HepG2 (cell line): ENCODE data around the gene FKBP5. TPM values are rescaled to one million over a fixed set of nuclear protein-coding genes. Genes with fewer than 3 reads are reported as not detected.

Experiments
- ATAC-seq: fragments of 200-7000 bp; cut with Tn5 transposase; 3 replicates; pipeline ENCODE4 v1.9.1; 2020; ENCODE audit warnings: mild to moderate bottlenecking, moderate library complexity
- BruUV-seq: library from RNA; stranded (reverse); fragments of 400-500 nt; replicated peaks from 2 replicates; lab custom pipeline; 2021; lab: Mats Ljungman, UMichigan
- CTCF ChIA-PET: fragments of 300-600 bp; formaldehyde crosslinking; extraction: SDS; loops from one replicate; lab custom pipeline; 2021; ENCODE audit warnings: low total read pairs, inconsistent platforms, low intra/inter-chr PET ratio; lab: Yijun Ruan, JAX
- POLR2A ChIA-PET: fragments of 350-600 bp; sonication (Branson Sonifier 250); formaldehyde crosslinking; loops from one replicate; lab custom pipeline; 2020; ENCODE audit warnings: antibody characterized with exemption, inconsistent platforms; lab: Yijun Ruan, JAX
- DNase-seq: peaks from one replicate; pipeline ENCODE4 v3.0.0-alpha.2; 2015; ENCODE audit warnings: low spot score
- FAIRE-seq: peaks from 3 replicates; lab custom pipeline; 2011; peaks lifted over from hg19 to GRCh38; lab: Jason Lieb, UNC
- H2AFZ ChIP-seq: one replicate; pipeline ENCODE4 v1.6.1; 2011; ENCODE audit warnings: low read length, inconsistent platforms
- H3K27ac ChIP-seq: fragments of 300-600 bp; 3 replicates; pipeline ENCODE4 v1.8.0; 2011; ENCODE audit warnings: mixed run types, mild to moderate bottlenecking, mixed read lengths, low read length, inconsistent platforms; ENCODE audit not compliant: insufficient read depth; ENCODE audit errors: extremely low read length
- H3K27me3 ChIP-seq, 2 experiments: fragments of 200-600 bp in 1 of 2; 2 replicates in 1 of 2; 3 replicates in 1 of 2; pipeline versions ENCODE4 v1.6.0 to v1.8.0; 2011; ENCODE audit warnings: low read length in 2 of 2, mild to moderate bottlenecking in 2 of 2, moderate library complexity in 2 of 2, inconsistent platforms in 1 of 2; ENCODE audit not compliant: insufficient read depth in 2 of 2, control insufficient read depth in 1 of 2
- H3K36me3 ChIP-seq, 2 experiments: fragments of 200-600 bp in 1 of 2; replicated peaks in 1 of 2; 2 replicates in 1 of 2; 3 replicates in 1 of 2; pipeline versions ENCODE4 v1.5.1 to v1.8.0; 2011; ENCODE audit warnings: low read length in 2 of 2, inconsistent platforms in 1 of 2; ENCODE audit not compliant: insufficient read depth in 2 of 2, control insufficient read depth in 1 of 2
- H3K4me1 ChIP-seq: 2 replicates; pipeline ENCODE4 v1.5.1; 2012; ENCODE audit warnings: low read length, inconsistent platforms; ENCODE audit not compliant: insufficient read depth
- H3K4me2 ChIP-seq: 2 replicates; pipeline ENCODE4 v1.6.0; 2011; ENCODE audit warnings: low read depth, low read length, inconsistent platforms
- H3K4me3 ChIP-seq, 3 experiments: fragments of 200-600 bp in 1 of 3; sonication (generic), shearing (Covaris generic) in 1 of 3; replicated peaks in 1 of 3; 2 replicates each; pipeline ENCODE4 v1.5.1; 2011 to 2016; ENCODE audit warnings: low read length in 3 of 3, inconsistent platforms in 2 of 3, low read depth in 2 of 3, mild to moderate bottlenecking in 2 of 3, control low read depth in 1 of 3, mixed read lengths in 1 of 3; ENCODE audit not compliant: insufficient read depth in 1 of 3
- H3K79me2 ChIP-seq: one replicate; pipeline ENCODE4 v1.6.1; 2011; ENCODE audit warnings: low read length, inconsistent platforms; ENCODE audit not compliant: insufficient read depth
- H3K9ac ChIP-seq: 2 replicates; pipeline ENCODE4 v1.6.0; 2011; ENCODE audit warnings: mild to moderate bottlenecking, low read depth, low read length, inconsistent platforms; ENCODE audit not compliant: insufficient read depth
- H3K9me3 ChIP-seq: 2 replicates; pipeline ENCODE4 v1.5.1; 2012; ENCODE audit warnings: mild to moderate bottlenecking, low read length
- H4K20me1 ChIP-seq: 2 replicates; pipeline ENCODE4 v1.6.0; 2011; ENCODE audit warnings: inconsistent platforms, mild to moderate bottlenecking, low read length, moderate library complexity; ENCODE audit not compliant: insufficient read depth
- CCAR2 ChIP-seq: fragments of 200-400 bp; formaldehyde crosslinking; optimal IDR thresholded peaks from 2 replicates; pipeline ENCODE3; 2018; ENCODE audit warnings: low read depth, mild to moderate bottlenecking, low read length, moderate library complexity
- ZNF615 ChIP-seq: sonication (generic); formaldehyde crosslinking; IDR thresholded peaks from 2 replicates; pipeline ENCODE4 v1.5.0; 2020; ENCODE audit warnings: mild to moderate bottlenecking, missing genetic modification reagents, borderline replicate concordance
- WGBS: methylation state at CpG from one replicate; pipeline ENCODE4 v1.1.6; 2017; ENCODE audit warnings: low lambda C conversion rate; 5-methylcytosine and 5-hydroxymethylcytosine counted together
- in situ Hi-C: cut with HindIII; loops from 2 replicates; pipeline ENCODE4 v1.10.0; 2017; ENCODE audit warnings: low pct_unique_long_range_greater_than_20kb; ENCODE audit not compliant: extremely low pct_ligation_motif_present
- intact Hi-C: fragments of 100-400 bp; cut with micrococcal nuclease; formaldehyde crosslinking; loops from one replicate; pipeline ENCODE4 v1.10.0; 2022; ENCODE audit not compliant: unreplicated experiment
- polyA plus RNA-seq, 8 experiments: library from polyadenylated mRNA; depleted of rRNA in 3 of 8; stranded (reverse) in 7 of 8; unstranded in 1 of 8; fragments of >200 nt; fragmentation: Illumina TruSeq in 4 of 8; extraction: Trizol in 4 of 8; gene quantifications; 2 replicates each; pipeline versions ENCODE4 v1.2.1 to v1.2.3, GENCODE V29; 2011 to 2016; ENCODE audit warnings: low read depth in 4 of 8, missing spikeins in 1 of 8, mixed read lengths in 1 of 8; ENCODE audit not compliant: insufficient read depth in 1 of 8
- total RNA-seq, 5 experiments: library from RNA; depleted of rRNA; stranded (reverse); fragments of >200 nt; fragmentation: Illumina TruSeq; extraction: Trizol; gene quantifications; 2 replicates each; pipeline ENCODE4 v1.2.3, GENCODE V29; 2016; ENCODE audit warnings: low read depth in 1 of 5
- TF ChIP-seq, protein P1 (sequence below): fragments of 450-650 bp; IDR thresholded peaks from 2 replicates; pipeline ENCODE4 v1.6.1; 2017

Gene FKBP5
- total and polyA plus RNA-seq, 2 of the 13 experiments (the other 11 are each of a cell fraction or from before 2014, with no cell fraction given) = 8.0 to 17.4 TPM

GRCh38 chr6:35596448-35597442, 92.0 kb downstream of the FKBP5 start:
- H3K79me2 ChIP-seq = no peaks in the 10 kb centered on the region
- in situ Hi-C loops = no loop called here
- H4K20me1 ChIP-seq = no peaks in the 10 kb centered on the region
- H3K27ac ChIP-seq = no peak overlapping the region
- BruUV-seq = no TSS peak
- no peak overlapping the region for H3K9ac ChIP-seq
- intact Hi-C loops = no loop called here
- peaks cover 2 to 23% of the 10 kb centered on the region in 2 experiments; a peak in 3 of 5 replicates for H3K36me3 ChIP-seq
- no peak overlapping the region for H3K4me3 ChIP-seq
- H3K4me1 ChIP-seq = peaks cover 15% of the 10 kb centered on the region
- ATAC-seq (no peak), DNase-seq (no peak), FAIRE-seq (no peak)
- no peaks in the 10 kb centered on the region for H3K9me3 ChIP-seq
- WGBS = 92% methylated on average over 8 of the region's 8 CpGs
- H3K27me3 ChIP-seq = no peaks in the 10 kb centered on the region
- TF ChIP-seq CCAR2 = no peak
- no peak for TF ChIP-seq ZNF615 (CRISPR knock-in tag)
- no peak overlapping the region for H3K4me2 ChIP-seq
- ChIA-PET CTCF (no interaction called here), POLR2A (no interaction called here)
- H2AFZ ChIP-seq = no peak overlapping the region

- no TSS peak for BruUV-seq
- TF ChIP-seq, protein P1, sequence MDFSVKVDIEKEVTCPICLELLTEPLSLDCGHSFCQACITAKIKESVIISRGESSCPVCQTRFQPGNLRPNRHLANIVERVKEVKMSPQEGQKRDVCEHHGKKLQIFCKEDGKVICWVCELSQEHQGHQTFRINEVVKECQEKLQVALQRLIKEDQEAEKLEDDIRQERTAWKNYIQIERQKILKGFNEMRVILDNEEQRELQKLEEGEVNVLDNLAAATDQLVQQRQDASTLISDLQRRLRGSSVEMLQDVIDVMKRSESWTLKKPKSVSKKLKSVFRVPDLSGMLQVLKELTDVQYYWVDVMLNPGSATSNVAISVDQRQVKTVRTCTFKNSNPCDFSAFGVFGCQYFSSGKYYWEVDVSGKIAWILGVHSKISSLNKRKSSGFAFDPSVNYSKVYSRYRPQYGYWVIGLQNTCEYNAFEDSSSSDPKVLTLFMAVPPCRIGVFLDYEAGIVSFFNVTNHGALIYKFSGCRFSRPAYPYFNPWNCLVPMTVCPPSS = no peak
- Histone ChIP-seq H3K36me3 (peaks cover 2 to 41% of the 10 kb centered on the region in 2 experiments), H3K4me3 (no peak overlapping the region), H3K79me2 (no peaks in the 10 kb centered on the region), H3K4me1 (no peaks in the 10 kb centered on the region), H3K9ac (no peak overlapping the region), H4K20me1 (no peaks in the 10 kb centered on the region), H3K9me3 (no peaks in the 10 kb centered on the region), H3K4me2 (no peak overlapping the region), H3K27me3 (no peaks in the 10 kb centered on the region), H2AFZ (no peak overlapping the region), H3K27ac (no peak overlapping the region)
- ChIA-PET POLR2A (no interaction called here), CTCF (no interaction called here)
- no peak for ATAC-seq
- in situ Hi-C loops (no loop called here), intact Hi-C loops (no loop called here)
- no peak for DNase-seq
- no peak for FAIRE-seq
- WGBS = 97% methylated on average over 6 of the region's 6 CpGs
These were observed 94.1 kb downstream of the FKBP5 start for GRCh38 chr6:35594503-35595186.
